OCI-LY7 (cell line): Measurements from ENCODE around the gene KIAA1210. TPM values are rescaled to one million over a fixed set of nuclear protein-coding genes. Genes with fewer than 3 reads are reported as not detected.

Experiments used
- BruUV-seq: library from RNA; stranded (reverse); fragments of 400-500 nt; replicated peaks from 2 replicates; lab custom pipeline; 2021; lab: Mats Ljungman, UMichigan
- CTCF ChIA-PET: fragments of 300-600 bp; sonication (Branson Sonifier 250); formaldehyde crosslinking; loops from one replicate; lab custom pipeline; 2022; ENCODE audit warnings: antibody characterized with exemption; ENCODE audit not compliant: unreplicated experiment; lab: Charles Lee
- POLR2A ChIA-PET: fragments of 300-600 bp; sonication (Branson Sonifier 250); formaldehyde crosslinking; loops from one replicate; lab custom pipeline; 2022; ENCODE audit warnings: antibody characterized with exemption; lab: Charles Lee
- DNase-seq: peaks from one replicate; pipeline ENCODE4 v3.0.0-alpha.2; 2015; ENCODE audit warnings: low spot score
- H2AFZ ChIP-seq: fragments of 200-600 bp; sonication (generic), shearing (Covaris generic); 2 replicates; pipeline ENCODE4 v1.6.1; 2014; ENCODE audit warnings: mild to moderate bottlenecking, antibody characterized with exemption, low read length, moderate library complexity
- H3K27ac ChIP-seq: fragments of 200-600 bp; sonication (generic); 2 replicates; pipeline ENCODE4 v1.5.1; 2014; ENCODE audit warnings: mixed run types, low read depth, mild to moderate bottlenecking, moderate library complexity, low read length, inconsistent platforms; ENCODE audit not compliant: poor library complexity, severe bottlenecking
- H3K36me3 ChIP-seq: fragments of 200-600 bp; sonication (generic); 2 replicates; pipeline ENCODE4 v1.6.1; 2014; ENCODE audit warnings: mild to moderate bottlenecking, antibody characterized with exemption, low read length, moderate library complexity, mixed read lengths; ENCODE audit not compliant: insufficient read depth
- H3K4me1 ChIP-seq: fragments of 200-600 bp; sonication (generic); 2 replicates; pipeline ENCODE4 v1.5.1; 2014; ENCODE audit warnings: mild to moderate bottlenecking, low read length; ENCODE audit not compliant: insufficient read depth, poor library complexity, severe bottlenecking
- H3K4me2 ChIP-seq: fragments of 200-600 bp; sonication (generic); 2 replicates; pipeline ENCODE4 v1.6.1; 2014; ENCODE audit warnings: mild to moderate bottlenecking, low read length
- H3K4me3 ChIP-seq: fragments of 200-600 bp; sonication (generic); 2 replicates; pipeline ENCODE4 v1.5.1; 2014; ENCODE audit warnings: mild to moderate bottlenecking, low read depth, low read length; ENCODE audit not compliant: poor library complexity, severe bottlenecking
- H3K79me2 ChIP-seq: fragments of 200-600 bp; sonication (generic); 2 replicates; pipeline ENCODE4 v1.6.1; 2016; ENCODE audit warnings: low read depth, mild to moderate bottlenecking, low read length, moderate library complexity, mixed read lengths; ENCODE audit not compliant: insufficient read depth
- H3K9me2 ChIP-seq: fragments of 200-600 bp; sonication (generic); 2 replicates; pipeline ENCODE4 v1.6.1; 2016; ENCODE audit warnings: mild to moderate bottlenecking, low read length, mixed read lengths; ENCODE audit not compliant: insufficient read depth
- H3K9me3 ChIP-seq: fragments of 200-600 bp; sonication (generic); 2 replicates; pipeline ENCODE4 v1.6.1; 2014; ENCODE audit warnings: mild to moderate bottlenecking, mixed run types, low read length, mixed read lengths
- H4K20me1 ChIP-seq: fragments of 200-600 bp; sonication (generic); 2 replicates; pipeline ENCODE4 v1.6.1; 2014; ENCODE audit warnings: mild to moderate bottlenecking, antibody characterized with exemption, low read length, moderate library complexity, mixed read lengths; ENCODE audit not compliant: insufficient read depth
- CTCF ChIP-seq: fragments of 200-600 bp; sonication (generic); conservative IDR thresholded peaks from 2 replicates; pipeline ENCODE4 v1.5.1; 2014; ENCODE audit warnings: mild to moderate bottlenecking, antibody characterized with exemption, low read length, moderate library complexity, mixed read lengths
- EZH2phosphoT487 ChIP-seq: fragments of 200-600 bp; sonication (generic); IDR thresholded peaks from 2 replicates; pipeline ENCODE4 v1.6.1; 2018; ENCODE audit warnings: low read depth, borderline replicate concordance, mild to moderate bottlenecking, mixed run types, antibody characterized with exemption, low read length, moderate library complexity, mixed read lengths
- intact Hi-C: fragments of 100-400 bp; cut with micrococcal nuclease; formaldehyde crosslinking; loops from one replicate; pipeline ENCODE4 v1.10.0; 2022; ENCODE audit not compliant: unreplicated experiment
- total RNA-seq, 2 experiments: library from RNA; depleted of rRNA in 1 of 2; stranded (reverse); fragments of >200 nt in 1 of 2; shearing (Covaris generic) in 1 of 2; gene quantifications; 2 replicates each; pipeline ENCODE4 v1.2.3, GENCODE V29; 2014 to 2022

The KIAA1210 gene
- total RNA-seq, 2 experiments from 2014 or later = not detected

GRCh38 chrX:119105826-119106225, 21.8 kb downstream of the KIAA1210 start:
- no peak overlapping the region for H3K27ac ChIP-seq
- H3K4me2 ChIP-seq = no peak overlapping the region
- H3K9me3 ChIP-seq = no peaks in the 10 kb centered on the region
- no peaks in the 10 kb centered on the region for H3K36me3 ChIP-seq
- no peaks in the 10 kb centered on the region for H4K20me1 ChIP-seq
- CTCF ChIA-PET = no interaction called here
- no peak for TF ChIP-seq CTCF
- TF ChIP-seq EZH2phosphoT487 = no peak
- H3K4me3 ChIP-seq = no peak overlapping the region
- BruUV-seq = no TSS peak
- no peaks in the 10 kb centered on the region for H3K9me2 ChIP-seq
- no peak for DNase-seq
- POLR2A ChIA-PET = interaction anchor here (0.6 kb wide), 1 partner anchor 374 kb away, joined by 3 read pairs; no protein-coding TSS in a partner anchor
- no peaks in the 10 kb centered on the region for H3K4me1 ChIP-seq
- intact Hi-C loops = no loop called here
- no peak overlapping the region for H2AFZ ChIP-seq
- H3K79me2 ChIP-seq = no peaks in the 10 kb centered on the region

GRCh38 chrX:119101168-119101567, 26.4 kb downstream of the KIAA1210 start:
- no peaks in the 10 kb centered on the region for H4K20me1 ChIP-seq
- CTCF ChIA-PET = no interaction called here
- H3K4me3 ChIP-seq = no peak overlapping the region
- no peak overlapping the region for H2AFZ ChIP-seq
- no TSS peak for BruUV-seq
- no peaks in the 10 kb centered on the region for H3K36me3 ChIP-seq
- no peaks in the 10 kb centered on the region for H3K4me1 ChIP-seq
- POLR2A ChIA-PET = interaction anchor here (0.7 kb wide), 1 partner anchor 129 kb away, joined by 3 read pairs; no protein-coding TSS in a partner anchor
- intact Hi-C loops = no loop called here
- H3K79me2 ChIP-seq = no peaks in the 10 kb centered on the region
- H3K27ac ChIP-seq = no peak overlapping the region
- no peaks in the 10 kb centered on the region for H3K9me2 ChIP-seq
- DNase-seq = no peak
- no peak overlapping the region for H3K4me2 ChIP-seq
- H3K9me3 ChIP-seq = no peaks in the 10 kb centered on the region
- no peak for TF ChIP-seq EZH2phosphoT487

GRCh38 chrX:119095936-119096335, 31.7 kb downstream of the KIAA1210 start:
- Histone ChIP-seq H3K4me1 (no peaks in the 10 kb centered on the region), H3K79me2 (no peaks in the 10 kb centered on the region), H3K9me2 (no peaks in the 10 kb centered on the region), H3K9me3 (no peaks in the 10 kb centered on the region), H3K27ac (no peak overlapping the region), H2AFZ (no peak overlapping the region), H3K36me3 (no peaks in the 10 kb centered on the region), H3K4me2 (no peak overlapping the region), H4K20me1 (no peaks in the 10 kb centered on the region), H3K4me3 (no peak overlapping the region)
- TF ChIP-seq EZH2phosphoT487 (no peak), CTCF (no peak)
- intact Hi-C loops = no loop called here
- POLR2A ChIA-PET = no interaction called here
- BruUV-seq = no TSS peak
- no peak for DNase-seq
- CTCF ChIA-PET = no interaction called here
